Keratinocyte (primary cell): Measurements from ENCODE around the gene LTBP2.

Experiments
- CTCF ChIP-seq, 3 experiments: IDR thresholded peaks in 1 of 3; conservative IDR thresholded peaks in 1 of 3; optimal IDR thresholded peaks in 1 of 3; 2 replicates in 2 of 3; 3 replicates in 1 of 3; pipeline versions ENCODE3 to v1.5.1; 2011; ENCODE audit warnings: low read length in 3 of 3, mild to moderate bottlenecking in 3 of 3, moderate library complexity in 2 of 3, control low read depth in 1 of 3, inconsistent platforms in 1 of 3; ENCODE audit not compliant: insufficient read depth in 2 of 3; ENCODE audit errors: extremely low read depth in 1 of 3
- EZH2 ChIP-seq: IDR thresholded peaks from one replicate; pipeline ENCODE4 v1.6.1; 2012; ENCODE audit warnings: inconsistent platforms, mild to moderate bottlenecking, low read length, moderate library complexity

GRCh38 chr14:74645756-74646470, 33.9 kb upstream of the LTBP2 start:
- no peak for TF ChIP-seq CTCF (optimal IDR thresholded peaks at IDR 0.05 in 1 of 3, IDR thresholded peaks at IDR 0.05 in 1 of 3, conservative IDR thresholded peaks at IDR 0.05 in 1 of 3; ENCODE audit: extremely low read depth in 1 of 3, insufficient read depth in 2 of 3, low read length in 3 of 3)
- TF ChIP-seq EZH2, result no peak
